ENCODE measurements around the gene KCNJ5. TPM values are rescaled to one million over a fixed set of nuclear protein-coding genes. Genes with fewer than 3 reads are reported as not detected.

KCNJ5 gene
- total RNA-seq, 1 donor = under 0.01 TPM

DNA sequence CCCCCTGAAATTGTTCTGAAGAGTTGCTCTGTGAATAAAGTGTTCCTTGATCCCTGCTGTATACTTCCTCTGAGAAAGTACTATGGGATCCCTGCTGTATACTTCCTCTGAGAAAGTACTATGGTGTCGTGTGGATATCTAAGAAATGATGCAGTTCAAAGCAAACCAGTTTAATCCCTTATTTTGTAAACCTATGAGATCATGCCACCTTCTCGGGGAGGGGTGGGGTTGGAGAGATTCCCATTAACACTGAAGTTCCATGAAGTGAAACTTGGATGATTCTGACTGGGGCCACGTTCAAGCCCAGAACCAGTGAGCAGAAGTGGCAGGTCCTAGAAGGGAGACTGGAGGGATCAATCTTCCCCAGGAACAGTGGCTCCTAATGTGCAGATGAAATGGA lies 64.5 kb downstream of the KCNJ5 start:
- no peaks in the 10 kb centered on the region for H3K9me3 ChIP-seq (ENCODE audit: low read depth, low read length)
- H3K4me3 ChIP-seq (ENCODE audit: low read length) = no peak overlapping the region
- H3K4me1 ChIP-seq (ENCODE audit: insufficient read depth, low read length) = no peaks in the 10 kb centered on the region
- H3K27me3 ChIP-seq (ENCODE audit: insufficient read depth, low read length) = no peaks in the 10 kb centered on the region

DNA sequence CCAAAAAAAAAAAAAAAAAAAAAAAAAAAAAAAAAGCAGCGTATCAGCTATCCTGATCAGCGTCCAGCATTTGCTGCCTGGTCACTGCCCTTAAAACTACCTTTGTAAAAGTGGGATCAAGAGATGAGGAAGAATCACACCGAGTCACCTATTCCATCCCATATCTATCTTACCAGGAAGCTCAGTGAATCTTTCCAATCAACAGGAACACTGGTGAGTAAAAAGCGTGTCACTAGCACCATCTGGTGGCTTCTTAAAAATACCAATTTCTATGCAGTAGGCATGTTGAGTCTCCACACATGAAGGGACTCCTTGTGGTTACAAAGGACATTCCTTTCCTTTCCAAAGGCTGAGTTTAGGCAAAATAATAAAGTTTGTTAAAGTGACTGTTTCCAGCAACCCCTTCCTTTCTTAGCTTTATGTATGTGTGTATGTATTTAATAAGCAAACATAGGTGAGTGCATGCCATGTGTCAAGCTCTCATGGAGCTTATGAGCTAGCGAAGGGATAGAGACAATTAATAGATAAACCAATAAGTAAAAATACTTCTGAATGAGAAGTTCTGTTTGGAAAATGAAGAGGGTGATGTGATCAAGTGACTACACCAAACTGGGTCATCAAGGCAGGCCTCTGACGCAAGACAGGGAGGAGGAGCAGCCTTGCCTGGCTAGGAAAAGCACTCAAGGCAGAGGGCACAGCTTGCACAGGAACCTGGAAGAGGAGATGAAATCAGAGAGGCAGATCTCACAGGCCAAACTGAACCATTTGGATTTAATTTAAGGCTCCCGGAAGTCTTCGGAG lies 65.4 kb downstream of the KCNJ5 start:
- Histone ChIP-seq H3K9me3 (ENCODE audit: low read depth, low read length) (no peaks in the 10 kb centered on the region), H3K27me3 (ENCODE audit: insufficient read depth, low read length) (no peaks in the 10 kb centered on the region), H3K4me3 (ENCODE audit: low read length) (no peak overlapping the region), H3K4me1 (ENCODE audit: insufficient read depth, low read length) (no peaks in the 10 kb centered on the region)

DNA sequence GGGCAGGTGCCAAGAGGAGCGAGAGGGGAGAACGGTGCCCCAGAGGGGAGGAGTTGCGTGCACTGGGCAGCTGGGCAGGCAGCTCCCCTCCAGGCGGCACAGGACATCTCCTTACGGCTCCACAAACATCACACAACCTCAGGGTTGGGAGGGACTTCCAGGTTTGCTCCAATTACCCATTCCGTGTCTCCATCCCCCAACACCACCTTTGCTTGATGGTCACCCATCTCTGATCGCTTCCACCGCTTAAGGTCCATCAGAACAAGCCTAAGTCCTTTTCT lies 66.0 kb downstream of the KCNJ5 start:
- Histone ChIP-seq H3K27me3 (ENCODE audit: insufficient read depth, low read length) (no peaks in the 10 kb centered on the region), H3K4me1 (ENCODE audit: insufficient read depth, low read length) (no peaks in the 10 kb centered on the region), H3K9me3 (ENCODE audit: low read depth, low read length) (no peaks in the 10 kb centered on the region), H3K4me3 (ENCODE audit: low read length) (no peak overlapping the region)

DNA sequence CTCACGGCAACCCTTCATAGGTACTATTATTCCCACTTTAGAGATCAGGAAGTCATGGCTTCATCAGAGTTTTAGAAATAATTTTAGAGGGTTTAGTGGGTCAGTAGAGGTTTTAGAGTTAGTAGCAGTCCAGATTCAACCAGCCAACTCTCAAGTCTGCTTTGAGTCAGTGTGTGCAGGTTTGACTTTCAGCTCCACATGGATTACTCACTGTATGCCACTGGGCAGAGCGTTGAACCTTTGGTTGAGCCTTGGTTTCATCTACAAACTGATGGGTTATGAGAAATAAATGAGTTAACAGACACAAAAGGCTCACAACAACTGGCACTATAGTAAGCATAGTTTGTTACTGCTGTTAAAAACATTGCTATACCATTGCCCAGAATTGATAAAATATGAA lies 70.5 kb downstream of the KCNJ5 start:
- no peaks in the 10 kb centered on the region for H3K9me3 ChIP-seq (ENCODE audit: low read depth, low read length)
- H3K4me1 ChIP-seq (ENCODE audit: insufficient read depth, low read length) = no peaks in the 10 kb centered on the region
- H3K4me3 ChIP-seq (ENCODE audit: low read length) = no peak overlapping the region
- H3K27me3 ChIP-seq (ENCODE audit: insufficient read depth, low read length) = no peaks in the 10 kb centered on the region

DNA sequence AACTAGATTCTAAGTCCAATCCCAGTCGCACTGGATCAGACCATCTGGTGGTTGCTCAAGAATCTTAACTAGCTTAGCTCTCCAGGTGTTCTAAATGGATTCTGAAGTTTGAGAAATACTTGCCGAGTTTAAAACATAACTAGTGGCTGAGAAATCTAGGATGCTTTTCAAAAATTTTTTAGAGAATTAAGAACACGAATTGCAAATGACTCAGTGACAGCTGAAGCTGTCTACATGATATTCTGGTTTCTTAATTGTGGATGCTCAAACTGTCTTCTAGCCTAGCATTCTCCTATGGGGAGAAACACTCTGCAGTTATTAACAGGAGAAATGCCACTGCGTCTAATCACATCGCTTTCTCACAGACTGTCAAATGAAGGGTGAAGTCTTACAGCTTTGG lies 71.7 kb downstream of the KCNJ5 start:
- Histone ChIP-seq H3K27me3 (ENCODE audit: insufficient read depth, low read length) (no peaks in the 10 kb centered on the region), H3K4me1 (ENCODE audit: insufficient read depth, low read length) (no peaks in the 10 kb centered on the region), H3K9me3 (ENCODE audit: low read depth, low read length) (no peaks in the 10 kb centered on the region), H3K4me3 (ENCODE audit: low read length) (no peak overlapping the region)

DNA sequence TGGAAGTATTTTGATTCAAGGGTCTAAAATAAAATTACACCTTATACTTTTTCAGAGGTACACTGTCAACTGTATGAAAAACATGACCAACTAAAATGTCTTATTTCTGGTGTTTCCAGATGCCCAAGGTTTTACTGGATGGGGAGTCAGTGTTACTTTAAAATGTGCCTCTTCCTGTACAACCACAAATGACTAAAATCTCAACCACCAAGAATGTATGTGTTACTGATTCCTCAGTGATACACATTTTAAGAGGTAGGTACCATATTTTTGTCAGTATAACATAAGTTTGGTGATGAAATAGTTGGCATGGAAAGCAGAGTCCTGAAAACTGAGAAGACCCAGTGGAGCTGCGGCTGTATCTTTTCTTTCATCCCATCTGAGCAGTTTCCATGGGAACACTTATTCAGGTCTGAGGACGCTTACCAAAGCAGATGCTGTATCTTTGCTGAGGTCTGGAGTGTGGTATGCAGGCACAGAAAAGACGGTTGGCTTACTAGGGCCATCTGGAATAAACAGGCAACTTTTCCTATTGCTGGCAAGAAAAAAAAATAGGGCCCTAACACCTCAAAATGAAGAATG lies 72.7 kb downstream of the KCNJ5 start:
- no peaks in the 10 kb centered on the region for H3K27me3 ChIP-seq (ENCODE audit: insufficient read depth, low read length)
- H3K4me1 ChIP-seq (ENCODE audit: insufficient read depth, low read length) = no peaks in the 10 kb centered on the region
- H3K4me3 ChIP-seq (ENCODE audit: low read length) = no peak overlapping the region
- no peaks in the 10 kb centered on the region for H3K9me3 ChIP-seq (ENCODE audit: low read depth, low read length)

DNA sequence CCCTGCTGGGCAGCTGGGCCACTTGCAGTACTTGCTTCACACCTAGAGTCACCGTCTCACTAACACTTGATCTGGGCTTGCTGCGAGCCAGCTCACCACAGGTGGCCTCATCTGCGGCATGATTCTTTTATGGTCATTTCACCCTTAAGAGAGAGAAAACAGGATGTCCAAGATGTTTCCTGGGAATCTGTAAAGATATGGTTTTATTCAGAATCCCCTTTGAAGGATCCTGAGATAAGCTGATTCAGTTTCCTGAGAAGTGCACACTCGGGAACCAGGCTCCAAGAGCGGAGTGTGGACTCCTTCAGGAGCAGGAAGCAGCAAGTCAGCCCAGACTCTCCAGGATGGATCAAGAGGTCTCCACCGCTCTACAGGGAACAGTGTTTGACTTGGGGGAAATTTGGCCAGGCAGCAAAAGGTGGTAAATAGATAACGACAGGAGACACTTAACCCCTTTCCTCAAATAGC lies 73.3 kb downstream of the KCNJ5 start:
- H3K27me3 ChIP-seq (ENCODE audit: insufficient read depth, low read length) = no peaks in the 10 kb centered on the region
- H3K4me3 ChIP-seq (ENCODE audit: low read length) = no peak overlapping the region
- H3K4me1 ChIP-seq (ENCODE audit: insufficient read depth, low read length) = no peaks in the 10 kb centered on the region
- H3K9me3 ChIP-seq (ENCODE audit: low read depth, low read length) = no peaks in the 10 kb centered on the region

DNA sequence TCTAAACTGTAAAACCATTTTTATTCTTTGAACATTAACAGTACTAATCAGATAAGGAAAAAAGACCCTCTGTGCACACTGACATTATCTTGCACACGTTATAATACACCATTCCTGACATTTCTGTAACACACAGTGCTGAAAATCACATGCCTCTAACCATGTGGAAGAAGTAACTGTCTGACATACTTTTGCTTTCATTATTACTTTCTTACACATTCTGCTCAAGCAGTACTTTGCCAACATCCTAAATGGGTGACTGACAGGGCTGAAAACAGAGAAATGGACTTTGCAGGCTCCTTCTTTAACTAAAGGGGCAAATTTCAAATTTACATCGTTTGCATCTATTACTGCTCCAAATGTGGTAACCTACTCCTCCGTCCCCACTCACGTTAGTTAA lies 74.3 kb downstream of the KCNJ5 start:
- Histone ChIP-seq H3K27me3 (ENCODE audit: insufficient read depth, low read length) (no peaks in the 10 kb centered on the region), H3K4me1 (ENCODE audit: insufficient read depth, low read length) (no peaks in the 10 kb centered on the region), H3K4me3 (ENCODE audit: low read length) (no peak overlapping the region), H3K9me3 (ENCODE audit: low read depth, low read length) (no peaks in the 10 kb centered on the region)

DNA sequence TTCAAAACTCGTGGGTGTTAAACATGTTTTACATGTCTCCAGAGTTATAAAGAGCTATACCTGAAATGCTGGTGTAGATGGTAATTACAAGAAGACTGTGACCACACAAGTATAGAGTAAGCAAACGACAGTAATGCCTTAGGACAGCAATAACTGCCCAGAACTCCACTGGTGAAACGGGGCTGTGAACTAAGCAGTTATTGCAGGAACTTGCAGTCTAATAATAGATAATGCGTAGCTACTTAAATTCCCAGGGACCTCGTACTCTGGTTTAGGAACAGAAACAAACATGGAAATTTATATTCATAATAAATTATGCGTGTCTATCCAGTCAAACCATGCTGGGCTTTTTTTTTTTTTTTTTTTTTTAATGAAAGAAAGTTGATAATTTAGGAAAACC lies 76.4 kb downstream of the KCNJ5 start:
- no peaks in the 10 kb centered on the region for H3K27me3 ChIP-seq (ENCODE audit: insufficient read depth, low read length)
- H3K4me1 ChIP-seq (ENCODE audit: insufficient read depth, low read length) = no peaks in the 10 kb centered on the region
- H3K4me3 ChIP-seq (ENCODE audit: low read length) = no peak overlapping the region
- no peaks in the 10 kb centered on the region for H3K9me3 ChIP-seq (ENCODE audit: low read depth, low read length)

DNA sequence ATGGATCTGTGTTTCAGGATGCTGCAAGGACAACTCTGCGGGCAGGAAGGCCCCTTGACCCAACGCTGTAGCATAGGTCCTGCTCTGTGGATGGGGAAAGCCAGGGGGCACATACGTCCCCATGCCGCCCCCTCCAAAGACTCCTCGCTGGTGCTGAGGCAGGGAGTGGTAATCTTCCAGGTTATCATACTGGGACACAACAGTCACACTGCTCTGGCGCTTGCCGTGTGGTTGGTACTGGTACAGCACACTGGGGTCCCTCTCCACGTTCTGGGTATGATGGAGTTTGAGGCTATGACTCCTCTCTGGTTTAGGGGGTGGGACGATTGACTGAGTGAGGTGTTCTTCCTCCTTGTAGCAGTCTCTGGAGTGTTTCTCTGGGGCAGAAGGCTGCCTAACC lies 77.8 kb downstream of the KCNJ5 start:
- Histone ChIP-seq H3K4me1 (ENCODE audit: insufficient read depth, low read length) (no peaks in the 10 kb centered on the region), H3K4me3 (ENCODE audit: low read length) (no peak overlapping the region), H3K27me3 (ENCODE audit: insufficient read depth, low read length) (no peaks in the 10 kb centered on the region), H3K9me3 (ENCODE audit: low read depth, low read length) (no peaks in the 10 kb centered on the region)

Other genes starting within 250 kb of the KCNJ5 start
- gene FLI1, start 197.3 kb upstream of the KCNJ5 start, total RNA-seq = 63.2 TPM
- gene KCNJ1, start 24.1 kb upstream of the KCNJ5 start, total RNA-seq = 0.10 TPM
- not detected for gene TP53AIP1, start 51.5 kb downstream of the KCNJ5 start, total RNA-seq

All from mononuclear cell (primary cell).